Left colon (tissue), 2 donors: ENCODE measurements around the gene DCST1. TPM values are rescaled to one million over a fixed set of nuclear protein-coding genes. Genes with fewer than 3 reads are reported as not detected.

Source experiments
- ATAC-seq: fragments of 200-7000 bp; cut with Tn5 transposase; one replicate; pipeline ENCODE4 v1.9.1; 2020; ENCODE audit warnings: mild to moderate bottlenecking, moderate library complexity
- DNase-seq, 2 donors: peaks; one replicate each; pipeline ENCODE4 v3.0.0-alpha.2; 2020
- intact Hi-C, 2 donors: fragments of 100-400 bp; cut with DNase I in 1 of 2; cut with micrococcal nuclease in 1 of 2; formaldehyde crosslinking; loops; one replicate each; pipeline versions ENCODE4 v1.11.2 to v1.14.0; 2022; cut with DNase I, micrococcal nuclease
- total RNA-seq, 2 donors: library from RNA; stranded (reverse); fragmentation: NEBNext Ultra II Directional; extraction: Animal tissue kit (Norgen Biotek cat#: 25700); gene quantifications; one replicate each; pipeline ENCODE4 v1.2.1, GENCODE V29; 2021
- donor health status: DM: no; HTN: no; CAD: no.
- donor health status: DM: yes; HTN: yes; CAD: no.

Gene DCST1
- total RNA-seq, 2 donors from 2014 or later: 0.21 TPM; not detected in 1

DNA sequence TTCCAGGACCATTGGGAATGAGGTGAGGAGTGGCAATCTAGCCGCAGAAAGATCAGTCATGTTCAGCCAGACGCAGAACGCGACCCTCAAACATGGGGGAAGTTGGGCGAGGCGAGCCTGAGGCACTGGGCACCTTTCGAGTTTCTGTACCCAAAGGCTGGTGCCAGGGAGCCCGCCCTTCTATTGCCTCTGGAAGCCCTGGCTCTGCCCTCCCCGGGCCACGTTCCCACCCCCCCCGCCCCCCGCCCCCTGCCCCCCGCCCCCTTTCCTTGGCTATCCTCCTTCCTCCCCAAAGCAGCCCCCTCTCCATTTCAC, 33.3 kb upstream of the DCST1 start:
- DNase-seq (peak; percentile 57 to 67), ATAC-seq (no peak)
- intact Hi-C loops: no loop called here

DNA sequence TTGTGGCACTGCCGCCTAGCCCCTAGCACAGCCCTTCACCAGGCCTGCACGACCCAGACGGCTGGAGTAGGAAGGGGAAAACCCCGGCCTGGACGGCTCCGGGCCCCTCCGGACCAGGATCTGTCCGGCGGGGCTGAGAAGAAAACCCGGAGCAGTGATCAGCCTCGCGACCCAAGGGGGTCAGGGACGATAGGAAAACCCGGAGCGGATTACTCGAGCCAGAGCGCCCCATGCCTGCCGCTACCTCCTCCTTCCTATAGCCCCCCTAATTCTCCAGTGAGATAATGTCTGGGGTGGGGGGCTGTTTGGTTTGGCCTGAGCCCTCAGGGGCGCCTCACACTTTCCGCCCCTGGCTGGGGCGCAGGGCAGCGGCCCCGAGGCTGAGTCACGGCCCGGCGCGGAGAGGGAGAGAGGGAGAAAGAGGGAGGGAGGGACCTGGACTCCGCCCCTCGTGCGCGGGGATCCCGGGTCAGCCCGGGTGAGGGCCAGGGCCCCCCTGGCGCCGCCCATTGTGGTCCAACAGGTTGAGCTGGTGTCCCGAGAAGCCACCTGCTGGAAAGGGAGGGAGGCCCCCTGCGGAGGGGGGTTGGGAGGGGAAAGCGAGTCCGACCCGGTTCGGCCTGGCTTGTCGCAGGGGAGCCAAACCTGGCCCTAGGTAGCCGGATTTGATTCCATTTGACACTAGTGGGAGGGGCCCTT, 32.7 kb upstream of the DCST1 start:
- peak; percentile 96 to 98 for DNase-seq
- intact Hi-C loops: no loop called here
- peak; percentile 57 for ATAC-seq

DNA sequence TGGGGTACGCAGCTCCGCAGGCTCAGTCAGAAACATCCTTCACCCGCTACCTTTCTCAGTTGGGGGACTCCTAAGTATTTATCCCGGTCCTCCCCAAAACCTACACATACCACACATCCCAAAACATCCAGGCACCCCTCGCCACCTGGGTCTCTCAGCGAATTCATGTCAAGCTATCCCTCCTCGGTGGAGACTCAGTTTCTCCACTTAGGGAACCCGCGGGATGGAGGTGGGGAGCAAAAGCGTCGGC, 32.3 kb upstream of the DCST1 start:
- DNase-seq (no peak), ATAC-seq (no peak)
- intact Hi-C loops: no loop called here

DNA sequence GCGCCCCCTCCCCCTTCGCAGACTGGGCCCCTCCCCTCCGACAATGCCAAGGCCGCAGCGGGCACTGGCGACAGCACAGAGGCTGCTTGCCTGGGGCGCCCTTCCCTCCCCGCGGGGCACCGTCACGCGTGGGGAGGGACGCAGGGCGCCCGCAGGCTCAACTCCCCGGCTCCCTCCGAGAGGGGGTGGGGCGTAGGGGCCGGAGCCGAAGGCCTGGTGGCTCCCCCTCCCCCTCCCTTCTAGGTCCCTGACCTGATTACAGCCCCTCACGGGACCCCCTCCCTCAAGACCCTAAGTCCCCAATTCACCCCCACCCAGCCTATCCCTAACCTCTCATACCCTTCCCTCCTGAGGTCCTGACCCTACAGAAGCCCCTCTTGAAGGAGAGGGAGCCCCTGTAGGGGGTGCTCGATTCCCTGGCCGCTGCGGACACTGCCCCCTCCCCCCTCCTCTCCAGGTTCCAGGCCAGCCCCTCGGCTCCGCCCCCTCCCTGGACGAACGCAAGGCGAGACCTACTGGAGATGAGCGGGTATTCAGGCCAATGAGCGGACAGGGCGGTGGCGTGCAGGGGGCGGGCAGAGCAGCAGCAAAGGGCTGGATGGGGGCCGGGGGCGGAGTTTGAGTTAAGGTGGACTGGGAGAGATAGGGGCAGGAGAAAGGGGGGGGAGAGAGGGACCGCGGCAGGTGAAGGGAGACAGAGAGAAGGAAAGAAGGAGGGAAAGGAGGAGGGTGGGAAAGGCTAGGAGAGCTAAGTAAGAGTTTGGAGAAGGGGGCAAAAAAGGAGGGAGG, 31.8 kb upstream of the DCST1 start:
- ATAC-seq (peak; percentile 63), DNase-seq (peak; percentile 100)
- intact Hi-C loops: no loop called here

DNA sequence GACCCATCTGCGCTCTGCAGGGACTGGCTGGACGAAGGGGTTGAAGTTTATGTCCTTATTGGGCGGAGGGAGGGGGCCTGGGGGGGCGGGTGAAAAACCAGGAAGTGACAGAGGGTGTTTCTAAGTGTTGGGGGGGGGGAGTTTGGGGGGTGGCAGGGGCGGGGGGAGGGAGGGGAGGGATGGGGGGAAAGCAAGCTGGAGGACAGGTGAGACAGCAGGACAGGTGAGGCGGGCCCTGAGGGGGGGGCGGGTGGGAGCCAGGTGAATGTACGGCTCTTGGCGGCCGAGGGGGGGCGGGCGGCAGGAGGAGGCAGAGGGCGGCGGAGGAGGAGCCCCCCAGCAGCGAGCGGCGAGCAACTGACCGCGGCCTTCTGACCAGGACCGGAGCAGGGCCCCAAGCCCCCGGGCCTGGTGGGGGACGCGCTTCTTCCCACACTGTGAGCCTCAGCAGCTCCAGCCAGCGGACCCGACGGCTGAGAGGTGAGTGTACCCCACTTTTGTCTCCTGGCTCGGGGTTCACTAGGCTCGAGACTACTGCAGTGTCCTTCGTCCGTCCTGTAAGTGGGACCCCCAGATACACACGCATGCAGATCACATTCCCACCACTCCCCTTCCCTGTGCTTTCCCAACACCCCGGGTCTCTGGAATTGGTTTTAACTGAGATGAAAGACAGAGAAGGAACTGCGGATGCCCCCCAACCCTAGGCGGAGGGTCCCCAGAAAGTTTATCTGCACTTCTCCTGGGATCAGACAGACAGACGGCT, 31.0 kb upstream of the DCST1 start, which contains the start of gene ZBTB7B:
Gene ZBTB7B (plus strand): TSS at position 339 of the 763 bp plus-strand sequence. CDS start 11,859 bp downstream, outside the sequence.
- intact Hi-C loops: no loop called here
- peak; percentile 63 to 75 for DNase-seq
- peak; percentile 9 for ATAC-seq

DNA sequence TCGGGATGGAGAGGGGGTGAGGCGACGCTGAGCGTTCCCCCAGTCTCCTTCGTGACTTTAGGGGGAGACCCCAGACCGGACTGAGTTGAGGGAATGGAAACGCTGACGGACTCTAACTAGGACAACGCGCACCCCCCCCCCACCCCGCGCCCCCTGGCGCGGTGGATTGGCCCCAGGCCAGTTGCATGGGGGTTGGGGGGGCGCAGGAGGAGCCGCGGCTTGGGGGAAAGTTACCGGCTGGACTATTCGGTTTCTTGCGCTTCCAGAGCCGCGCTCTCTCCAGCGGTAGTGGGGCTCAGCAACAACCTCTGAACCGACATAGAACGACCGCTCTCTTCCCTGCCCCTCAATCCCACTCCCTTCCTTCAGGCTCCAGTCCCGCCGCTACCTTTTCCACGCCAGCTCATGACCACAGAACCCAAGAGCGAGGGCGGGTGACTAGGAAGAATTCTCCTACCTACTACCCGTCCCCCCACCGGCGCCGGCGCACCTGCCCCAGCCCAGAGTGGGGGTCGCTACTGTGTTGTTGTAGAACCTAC, 30.3 kb upstream of the DCST1 start:
- ATAC-seq: no peak

DNA sequence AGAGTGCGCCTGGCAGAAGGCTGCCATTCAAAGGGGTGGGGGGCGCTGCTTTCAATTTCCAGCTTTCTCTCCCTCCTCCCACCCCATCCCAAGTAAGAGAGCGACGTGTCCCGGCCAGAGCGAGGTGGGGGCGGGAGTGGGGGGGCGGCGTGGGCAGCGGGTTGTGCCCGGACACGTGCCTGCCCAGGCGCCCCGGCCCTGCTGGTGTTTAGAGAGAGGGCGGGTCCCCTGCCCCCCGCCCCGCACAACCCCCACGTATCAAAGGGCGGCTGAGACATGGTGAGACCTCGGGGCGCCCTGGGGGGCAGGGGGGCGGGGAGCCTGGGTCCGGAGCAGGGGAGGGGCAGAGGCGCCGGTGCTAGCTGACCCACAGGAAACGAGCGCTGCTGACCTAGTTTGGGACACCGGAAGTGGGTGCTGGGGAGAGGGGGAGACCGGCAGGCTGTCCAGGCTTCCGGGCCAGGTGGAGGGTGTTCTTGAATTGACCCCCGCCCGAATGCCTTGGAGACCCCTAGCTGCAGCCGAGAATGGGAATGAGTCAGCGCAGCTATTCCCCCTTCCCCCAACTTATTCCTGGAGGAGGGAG, 29.8 kb upstream of the DCST1 start:
- DNase-seq (peak; percentile 76 to 88), ATAC-seq (peak; percentile 0)
- intact Hi-C loops: no loop called here

More for the DNA sequence above, 30.3 kb upstream of the DCST1 start:
- DNase-seq: peak in 1 of 2 donors; percentile 59
- intact Hi-C loops: no loop called here

DNA sequence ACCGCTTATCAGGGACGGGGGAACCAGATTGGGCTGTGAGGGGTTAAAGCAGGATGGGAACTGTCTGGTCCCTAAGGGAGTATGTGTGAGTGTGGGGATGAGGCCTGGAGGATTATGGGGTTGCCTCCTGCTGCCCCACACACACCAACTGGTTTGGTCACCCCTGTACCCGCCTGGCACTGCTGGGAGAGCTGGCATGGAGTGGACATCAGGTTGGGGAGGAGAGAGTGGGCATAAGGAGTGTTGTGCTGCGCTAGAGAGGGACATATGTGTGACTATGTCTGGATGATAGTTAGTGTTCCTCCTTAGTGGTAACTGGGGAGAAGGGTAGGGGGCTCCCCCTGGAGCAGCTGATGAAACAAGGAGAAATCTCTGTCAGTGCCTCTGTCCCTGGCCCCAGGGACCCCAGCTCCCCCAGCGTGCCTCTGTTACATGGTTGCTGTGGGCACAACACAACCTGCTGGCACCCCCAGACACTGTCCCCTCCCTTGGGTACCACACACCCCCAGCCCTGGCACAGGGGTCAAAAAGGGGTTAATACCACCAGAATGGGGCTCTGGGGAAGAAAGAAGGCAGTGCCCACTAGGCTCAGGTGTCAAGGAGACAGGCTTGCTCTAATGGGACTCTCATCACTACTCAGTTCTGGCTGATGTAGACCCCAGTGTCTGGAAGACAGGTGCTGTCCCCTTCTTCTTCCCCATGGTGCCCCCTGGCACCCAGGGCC, 29.1 kb upstream of the DCST1 start:
- ATAC-seq (no peak), DNase-seq (peak; percentile 34 to 48)
- intact Hi-C loops: no loop called here

DNA sequence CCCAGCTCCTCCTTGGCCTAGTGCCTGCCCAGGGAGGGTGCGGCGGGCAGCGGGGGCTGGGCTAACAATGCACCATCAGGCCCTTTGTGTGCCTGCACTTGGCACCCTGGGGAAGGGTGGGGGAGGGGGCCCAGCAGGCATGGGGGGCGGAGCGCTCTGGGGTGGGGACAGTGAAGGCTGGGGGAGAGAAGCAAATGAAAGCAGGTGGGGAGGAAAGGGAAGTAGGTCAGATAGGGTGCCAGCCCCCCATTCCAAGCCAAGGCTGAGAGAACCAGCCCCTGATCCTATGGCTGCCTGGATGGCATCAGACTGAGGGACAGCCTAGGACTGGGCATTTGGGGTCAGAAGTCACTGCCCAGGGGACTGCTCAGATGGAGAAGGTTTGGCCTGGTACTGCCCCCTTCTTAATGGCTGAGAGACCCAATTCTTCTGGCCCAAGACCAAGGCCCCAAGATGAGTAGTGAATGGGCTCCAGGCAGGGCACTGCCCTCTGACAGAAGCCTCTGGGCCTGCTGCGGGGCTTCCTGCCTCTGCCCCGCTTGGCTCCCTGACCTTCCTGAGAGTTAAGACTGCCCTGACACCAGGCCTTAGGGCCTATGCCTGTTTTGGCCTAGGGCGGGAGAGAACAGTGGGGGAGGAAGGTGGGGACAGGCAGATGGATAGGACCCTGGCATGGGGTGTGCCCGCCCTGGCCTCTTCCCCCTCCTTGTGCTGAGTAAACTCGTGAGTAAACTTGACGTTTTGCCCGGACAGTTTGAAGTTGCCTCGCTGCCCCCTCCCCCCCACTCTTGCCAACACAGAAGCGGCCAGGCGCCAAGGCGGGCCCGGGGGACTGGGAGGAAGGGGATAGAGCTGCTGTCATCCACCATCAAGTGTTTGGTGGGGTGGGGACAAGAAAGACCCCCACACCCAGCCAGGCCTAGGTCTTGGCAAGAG, 28.3 kb upstream of the DCST1 start:
- intact Hi-C loops: no loop called here
- DNase-seq (peak; percentile 88 to 90), ATAC-seq (peak; percentile 20)

DNA sequence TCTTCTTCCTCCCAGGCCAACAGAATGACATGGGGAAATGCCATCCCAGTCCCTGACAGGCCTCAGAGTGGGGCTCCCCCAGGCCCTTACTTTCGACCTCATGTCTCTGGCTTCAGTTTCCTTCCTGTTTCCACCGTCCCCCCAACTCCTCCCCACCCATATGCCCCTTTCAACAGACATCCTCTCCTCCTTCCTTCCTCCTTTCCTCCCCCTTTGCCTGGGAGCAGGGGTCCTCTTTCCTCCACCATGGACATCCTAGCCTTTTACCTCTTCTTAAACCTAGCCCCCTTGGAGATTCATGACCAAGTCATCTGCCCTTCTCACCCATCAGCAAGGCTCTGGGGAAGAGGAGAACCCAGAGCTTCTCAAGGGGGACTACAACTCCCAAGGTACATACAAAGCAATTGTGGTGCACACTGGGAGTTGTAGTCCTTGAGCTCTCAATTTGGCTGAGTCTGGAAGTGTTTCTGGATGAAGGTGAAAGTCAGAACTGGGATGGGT, 27.0 kb upstream of the DCST1 start:
- ATAC-seq (no peak), DNase-seq (peak; percentile 22 to 47)
- intact Hi-C loops: no loop called here

DNA sequence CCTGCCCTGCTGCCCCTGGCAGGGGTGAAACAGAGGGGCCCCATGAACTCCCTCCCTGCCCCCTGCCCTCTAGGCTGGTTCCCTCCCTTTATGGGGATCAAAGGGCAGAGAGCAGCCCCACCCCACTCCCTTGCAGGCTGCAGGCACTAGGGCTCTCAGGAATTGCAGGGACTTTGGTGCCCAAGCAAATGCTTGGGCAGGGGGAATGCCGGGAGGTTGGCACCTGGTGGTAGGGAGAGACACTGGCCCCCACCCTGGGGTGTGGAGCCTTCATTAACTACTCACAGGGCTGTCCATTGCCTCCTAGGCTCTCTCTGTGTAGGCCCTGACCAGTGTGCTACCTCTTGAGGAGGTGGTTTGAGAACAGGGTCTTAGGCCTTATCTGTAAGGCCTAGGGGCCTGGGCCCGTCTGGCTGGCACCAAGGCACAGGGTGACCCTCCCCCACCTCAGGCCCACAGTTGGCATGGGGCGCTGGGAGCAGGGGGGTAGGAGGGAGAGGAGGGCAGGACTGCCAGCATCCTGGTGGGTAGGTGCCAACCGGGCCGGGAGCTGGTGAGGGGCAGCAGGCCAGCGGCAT, 26.3 kb upstream of the DCST1 start:
- peak; percentile 56 for ATAC-seq
- peak; percentile 81 to 94 for DNase-seq

DNA sequence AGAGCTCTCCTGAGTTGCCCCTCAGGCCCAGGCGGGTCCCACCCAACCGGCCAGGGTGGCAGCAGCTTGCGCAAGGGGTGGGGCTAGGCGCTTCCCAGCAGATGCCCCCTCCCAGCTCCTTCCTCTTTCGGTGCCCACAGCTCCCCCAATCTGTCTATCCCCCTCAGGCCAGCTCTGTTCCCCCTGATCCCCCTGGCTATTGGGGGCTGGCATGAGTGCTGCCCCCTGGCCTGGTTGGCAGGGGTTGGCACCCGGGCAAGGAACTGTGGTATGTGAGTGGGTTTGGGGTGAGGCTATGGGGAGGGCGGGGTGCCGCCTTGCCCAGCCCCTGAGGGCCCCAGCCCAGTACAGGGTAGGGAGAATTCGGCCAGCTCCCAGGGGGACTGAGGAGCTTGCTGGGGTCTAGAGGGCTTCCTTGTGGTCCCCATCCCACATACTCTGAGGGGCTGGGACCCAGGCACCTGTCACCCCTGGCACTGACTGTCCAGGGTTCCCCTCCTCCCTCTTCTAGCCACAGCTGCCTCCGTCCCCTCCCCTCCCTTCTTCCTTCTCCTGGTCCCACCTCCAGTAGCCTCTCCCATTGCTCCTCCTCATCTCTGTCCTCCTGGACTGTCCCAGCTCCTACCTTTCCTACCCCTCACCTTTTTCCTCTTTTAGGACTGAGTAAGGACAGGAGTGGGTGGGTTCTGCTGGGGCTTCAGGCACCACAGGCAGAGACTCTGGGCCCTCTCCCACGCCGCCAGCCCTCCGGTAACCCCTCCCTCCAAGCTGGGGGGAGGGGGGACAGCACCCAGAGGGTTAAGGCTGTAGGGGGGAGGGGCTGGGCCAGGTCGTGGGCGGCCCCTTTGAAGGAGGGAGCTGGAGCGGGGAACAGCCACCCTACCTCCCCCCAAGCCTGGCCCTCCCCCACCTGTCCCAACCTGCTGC, 25.3 kb upstream of the DCST1 start:
- DNase-seq (peak; percentile 63 to 81), ATAC-seq (peak; percentile 39)

More for the DNA sequence above, 26.3 kb upstream of the DCST1 start:
- intact Hi-C loops: no loop called here

DNA sequence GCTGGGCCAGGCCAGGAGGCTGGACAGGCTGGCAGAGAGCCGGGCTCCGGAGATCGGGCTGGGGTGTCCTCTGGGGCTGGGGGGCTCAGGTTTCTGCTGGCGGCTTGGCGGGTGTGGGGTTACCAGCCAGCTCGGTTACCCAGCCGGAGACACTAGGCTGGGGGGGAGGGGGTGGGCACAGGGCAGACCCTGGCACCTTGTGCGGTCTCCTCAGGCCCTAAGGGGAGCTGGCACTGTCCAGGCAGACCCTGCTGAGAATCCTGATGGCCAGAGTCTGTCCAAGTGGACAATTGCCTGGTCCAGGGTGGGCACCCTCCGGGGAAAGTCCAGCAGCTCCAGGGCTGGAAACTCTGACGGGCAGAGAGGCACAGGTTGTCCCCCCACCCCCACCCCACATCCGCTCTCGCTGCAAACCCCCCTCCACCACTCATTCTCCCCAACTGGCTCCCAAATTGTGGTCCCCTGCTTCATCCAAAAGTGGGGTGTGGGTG, 24.4 kb upstream of the DCST1 start:
- ATAC-seq (no peak), DNase-seq (no peak)
- intact Hi-C loops: no loop called here

More for the DNA sequence above, 25.3 kb upstream of the DCST1 start:
- intact Hi-C loops: no loop called here

DNA sequence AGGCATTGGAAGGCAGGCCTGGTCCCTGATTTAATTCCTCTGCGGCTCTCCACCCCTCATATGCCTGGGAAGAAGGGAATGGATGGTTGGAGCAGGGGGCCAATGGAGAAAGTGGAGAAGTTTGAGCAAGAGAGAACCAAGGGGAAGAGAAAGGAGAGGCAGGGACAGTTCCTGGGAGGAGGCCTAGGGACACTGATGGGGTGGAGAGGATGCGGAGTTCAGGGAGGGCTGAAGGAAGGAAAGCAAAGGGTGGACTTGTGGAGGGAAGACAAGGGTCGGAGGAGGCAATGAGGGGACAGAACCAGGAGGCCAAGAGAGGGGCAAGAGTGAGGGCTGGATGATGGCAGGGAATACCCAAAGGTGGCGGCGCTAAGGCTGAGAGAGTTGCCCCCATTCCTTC, 23.9 kb upstream of the DCST1 start:
- ATAC-seq (no peak), DNase-seq (no peak)
- intact Hi-C loops: loop anchor here in 1 of 2 donors (10.0 kb wide), 1 partner anchor 45 kb away; the partner anchor contains the start of gene PYGO2

DNA sequence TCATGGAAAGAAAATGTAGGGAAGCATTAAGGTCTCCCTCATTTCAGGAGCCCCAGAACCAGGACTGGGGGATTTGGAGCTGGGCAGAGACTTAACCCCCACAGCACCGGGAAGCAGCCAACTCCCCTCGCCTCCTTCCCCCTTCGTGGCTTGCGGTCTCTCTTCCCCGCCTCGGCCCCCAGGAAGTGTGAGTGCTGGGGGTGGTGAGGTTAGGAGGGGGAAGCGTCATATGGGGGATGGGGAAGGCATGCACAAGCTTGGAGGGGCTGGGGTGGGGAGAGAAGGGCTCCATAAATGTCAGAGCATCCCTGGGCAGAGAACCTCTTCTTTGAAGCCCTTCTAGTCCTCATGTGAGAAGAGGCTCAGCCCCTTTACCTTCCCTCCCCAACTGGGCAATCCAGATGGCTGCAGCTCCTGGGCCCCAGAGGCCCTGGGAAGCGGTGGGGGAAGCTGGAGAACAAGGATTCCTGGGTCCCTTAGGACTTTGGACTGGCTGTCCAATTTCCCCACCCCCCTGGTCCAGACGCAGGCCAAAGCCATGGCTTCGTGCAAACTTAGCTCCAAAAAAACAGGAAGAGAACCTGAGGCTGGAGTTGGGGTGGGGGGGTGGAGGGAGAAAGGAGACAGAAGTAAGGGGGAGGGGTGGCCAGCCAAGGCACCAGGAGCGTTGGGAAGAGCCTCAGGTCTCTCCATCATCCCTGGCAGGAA, 23.3 kb upstream of the DCST1 start:
- DNase-seq (peak in 1 of 2 donors; percentile 42), ATAC-seq (no peak)
- intact Hi-C loops: loop anchor here in 1 of 2 donors (10.0 kb wide), 1 partner anchor 46 kb away; the partner anchor contains the start of gene PYGO2
